IPS-NIHi11 (cell line): ENCODE measurements around the gene GSDME.

ENCODE experiments used
- DNase-seq: peaks from one replicate; pipeline ENCODE4 v3.0.0; 2012; ENCODE audit warnings: mixed read lengths, low spot score

GSDME gene

DNA sequence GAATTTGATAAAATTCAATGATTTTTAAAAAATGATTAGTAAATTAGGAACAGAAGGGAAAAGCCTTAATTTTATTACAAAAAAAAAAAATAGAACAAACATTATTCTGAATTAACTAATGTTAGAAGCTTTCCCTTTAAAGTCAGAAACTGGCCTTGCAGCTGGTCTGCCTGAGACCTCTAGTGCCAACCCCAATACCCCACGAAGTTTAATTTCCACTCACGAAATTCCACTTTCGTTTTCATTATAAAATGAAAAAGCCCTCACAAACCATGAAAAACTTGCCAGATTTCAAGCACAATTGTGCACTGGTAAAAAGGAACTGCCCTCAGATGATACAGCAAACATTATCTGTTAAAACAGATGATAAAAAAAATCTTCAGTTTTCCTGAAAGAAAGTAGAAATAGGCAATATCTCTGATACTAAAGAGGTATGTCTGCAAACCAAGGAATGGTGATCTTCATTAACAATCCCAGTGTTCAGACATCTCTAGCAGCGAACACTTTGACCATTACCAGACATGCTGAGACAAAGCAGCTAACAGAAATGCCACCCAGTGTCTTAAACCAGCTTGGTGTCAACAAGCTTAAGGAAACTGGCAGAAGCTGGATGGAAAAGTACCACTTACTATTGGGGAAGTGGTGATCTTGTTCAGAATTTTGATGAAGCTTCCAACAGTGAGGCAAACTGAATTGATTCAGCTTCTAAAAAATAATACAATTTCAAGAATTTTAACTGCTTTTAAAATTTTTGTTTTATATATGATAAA is 103.8 kb downstream of the GSDME start:
- DNase-seq = no peak

DNA sequence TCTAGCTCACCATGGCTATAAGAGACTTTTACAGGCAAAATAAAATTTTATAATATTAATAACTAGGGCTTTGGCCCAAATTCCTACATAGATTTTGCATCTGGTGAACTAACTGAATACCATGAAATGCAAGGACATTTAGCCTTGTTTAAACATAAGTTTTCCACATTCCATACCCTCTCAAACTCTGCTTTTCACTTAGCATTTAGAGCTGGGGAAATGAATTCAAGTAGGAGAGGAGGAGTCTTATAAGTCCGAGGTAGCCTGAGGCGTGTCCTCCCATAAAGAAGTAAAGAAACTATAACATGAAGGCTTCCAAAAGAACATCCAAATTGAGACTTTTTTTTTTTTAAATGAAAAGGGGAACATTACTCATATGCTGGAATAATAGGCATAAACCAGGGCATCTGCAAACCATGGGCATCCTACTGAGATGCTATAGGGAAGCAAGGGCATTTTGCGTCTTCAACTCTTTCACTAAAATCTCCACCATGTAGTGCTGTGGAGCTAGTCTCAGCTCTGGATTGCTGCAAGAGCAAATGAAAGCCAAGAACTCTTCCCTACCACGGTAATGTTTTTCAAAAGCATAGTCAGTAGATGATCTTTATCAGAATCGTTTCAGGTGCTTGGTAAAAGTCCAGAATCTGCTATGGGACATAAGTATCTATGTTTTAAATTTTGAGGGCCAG is 104.9 kb downstream of the GSDME start:
- no peak for DNase-seq
